CD4-positive, alpha-beta memory T cell (primary cell): ENCODE measurements around the gene USP3. TPM values are rescaled to one million over a fixed set of nuclear protein-coding genes. Genes with fewer than 3 reads are reported as not detected.

Experiments used
- CTCF ChIA-PET: fragments of 350-600 bp; sonication (Branson Sonifier 250); formaldehyde crosslinking; loops from one replicate; lab custom pipeline; 2021; ENCODE audit warnings: inconsistent platforms; ENCODE audit not compliant: partially characterized antibody; lab: Charles Lee
- POLR2A ChIA-PET: fragments of 350-600 bp; sonication (Branson Sonifier 250); formaldehyde crosslinking; loops from one replicate; lab custom pipeline; 2021; ENCODE audit not compliant: partially characterized antibody; lab: Charles Lee
- DNase-seq, 5 donors: peaks; one replicate each; pipeline versions ENCODE4 v3.0.0 to v3.0.0-alpha.2; 2020 to 2022; ENCODE audit warnings: mixed read lengths in 1 of 5
- H3K27ac ChIP-seq: one replicate; pipeline ENCODE4 v1.7.0; 2013; ENCODE audit warnings: low read depth, low read length
- H3K27me3 ChIP-seq: 2 replicates; pipeline ENCODE4 v1.7.0; 2013; ENCODE audit warnings: mild to moderate bottlenecking, low read length, moderate library complexity; ENCODE audit not compliant: insufficient read depth
- H3K36me3 ChIP-seq: 2 replicates; pipeline ENCODE4 v1.7.0; 2013; ENCODE audit warnings: mild to moderate bottlenecking, low read length, moderate library complexity; ENCODE audit not compliant: insufficient read depth
- H3K4me1 ChIP-seq: 2 replicates; pipeline ENCODE4 v1.7.0; 2013; ENCODE audit warnings: mild to moderate bottlenecking, low read length, moderate library complexity; ENCODE audit not compliant: insufficient read depth
- H3K4me3 ChIP-seq, 2 donors: one replicate each; pipeline ENCODE4 v1.7.0; 2013; ENCODE audit warnings: low read length in 2 of 2, mild to moderate bottlenecking in 1 of 2
- H3K9me3 ChIP-seq, 2 donors: one replicate each; pipeline ENCODE4 v1.7.0; 2013; ENCODE audit warnings: low read length in 2 of 2, control low read depth in 1 of 2; ENCODE audit not compliant: control insufficient read depth in 1 of 2
- H3K27ac Mint-ChIP-seq, 7 donors: one replicate each; pipeline ENCODE4 v1.8.0; 2020 to 2021; ENCODE audit warnings: mixed read lengths in 7 of 7, mild to moderate bottlenecking in 6 of 7, inconsistent platforms in 3 of 7, moderate library complexity in 3 of 7
- H3K27me3 Mint-ChIP-seq, 2 donors: one replicate each; pipeline ENCODE4 v1.8.0; 2020 to 2021; ENCODE audit warnings: mixed read lengths in 2 of 2
- H3K36me3 Mint-ChIP-seq, 2 donors: one replicate each; pipeline ENCODE4 v1.8.0; 2020 to 2021; ENCODE audit warnings: mixed read lengths in 2 of 2, inconsistent platforms in 1 of 2, mild to moderate bottlenecking in 1 of 2
- H3K4me1 Mint-ChIP-seq, 4 donors: one replicate each; pipeline ENCODE4 v1.8.0; 2020 to 2021; ENCODE audit warnings: mixed read lengths in 4 of 4, mild to moderate bottlenecking in 1 of 4
- H3K4me3 Mint-ChIP-seq, 8 donors: one replicate each; pipeline ENCODE4 v1.8.0; 2020 to 2021; ENCODE audit warnings: mixed read lengths in 8 of 8, mild to moderate bottlenecking in 7 of 8, moderate library complexity in 6 of 8, inconsistent platforms in 3 of 8
- H3K9me3 Mint-ChIP-seq, 8 donors: one replicate each; pipeline ENCODE4 v1.8.0; 2020 to 2021; ENCODE audit warnings: mixed read lengths in 8 of 8, mild to moderate bottlenecking in 5 of 8, inconsistent platforms in 3 of 8, moderate library complexity in 1 of 8
- intact Hi-C: fragments of 100-400 bp; cut with micrococcal nuclease; formaldehyde crosslinking; loops from one replicate; pipeline ENCODE4 v1.15.1; 2023
- polyA plus RNA-seq, 2 donors: library from polyadenylated mRNA; unstranded; fragments of 300-500 nt; fragmentation: Illumina TruSeq; gene quantifications; one replicate each; pipeline ENCODE4 v1.2.3, GENCODE V29; 2021
- total RNA-seq, 2 experiments: library from RNA; stranded (reverse); gene quantifications; one replicate each; pipeline ENCODE4 v1.2.3, GENCODE V29; 2021

The USP3 gene
- total and polyA plus RNA-seq, 4 experiments from 2014 or later, result 61.6 to 159 (median 112) TPM

GRCh38 chr15:63500265-63501250, 3.8 kb upstream of the USP3 start:
- H3K9me3 ChIP-seq, result no peaks in the 10 kb centered on the region
- POLR2A ChIA-PET, result interaction anchor here (1.0 to 8.8 kb wide), 3 partner anchors 13 to 100 kb away, joined by 3 to 906 read pairs (median 5); no protein-coding TSS in a partner anchor
- intact Hi-C loops, result no loop called here

GRCh38 chr15:63501256-63502089, 2.9 kb upstream of the USP3 start:
- DNase-seq, result peak in 1 of 5 donors; percentile 79
- Mint-ChIP-seq H3K4me1 (peaks cover 47 to 59% (median 52%) of the 10 kb centered on the region in 4 donors), H3K9me3 (no peaks in the 10 kb centered on the region), H3K4me3 (peak overlapping the region; percentile 37 to 94 (median 89)), H3K27ac (peak overlapping the region in 5 of 7 donors; percentile 99 to 100 (median 100)), H3K36me3 (peaks cover 0 to 19% of the 10 kb centered on the region in 2 donors), H3K27me3 (no peaks in the 10 kb centered on the region)
- ChIA-PET POLR2A (interaction anchor here (1.0 to 8.8 kb wide), 4 partner anchors 12 to 99 kb away, joined by 3 to 906 read pairs (median 4); no protein-coding TSS in a partner anchor), CTCF (interaction anchor here (1.3 to 8.7 kb wide), 3 partner anchors 12 to 34 kb away, joined by 3 to 224 read pairs (median 125); no protein-coding TSS in a partner anchor)
- no peaks in the 10 kb centered on the region for H3K27me3 ChIP-seq
- H3K27ac ChIP-seq, result peak overlapping the region; percentile 98
- intact Hi-C loops, result no loop called here
- H3K4me1 ChIP-seq, result peaks cover 81% of the 10 kb centered on the region
- no peaks in the 10 kb centered on the region for H3K9me3 ChIP-seq
- no peaks in the 10 kb centered on the region for H3K36me3 ChIP-seq
- peak overlapping the region; percentile 4 to 9 for H3K4me3 ChIP-seq

More at GRCh38 chr15:63500265-63501250, 3.8 kb upstream of the USP3 start:
- Mint-ChIP-seq H3K9me3 (no peaks in the 10 kb centered on the region), H3K36me3 (peaks cover 0 to 13% of the 10 kb centered on the region in 2 donors), H3K4me1 (peaks cover 47 to 67% (median 53%) of the 10 kb centered on the region in 4 donors), H3K27ac (peak overlapping the region in 5 of 7 donors; percentile 99 to 100 (median 100)), H3K27me3 (no peaks in the 10 kb centered on the region), H3K4me3 (peak overlapping the region in 7 of 8 donors; percentile 49 to 94 (median 91))
- Histone ChIP-seq H3K4me3 (peak overlapping the region; percentile 4 to 9), H3K4me1 (peaks cover 84% of the 10 kb centered on the region), H3K27me3 (no peaks in the 10 kb centered on the region), H3K27ac (peak overlapping the region; percentile 98), H3K36me3 (no peaks in the 10 kb centered on the region)
- CTCF ChIA-PET, result interaction anchor here (1.3 to 8.7 kb wide), 3 partner anchors 11 to 33 kb away, joined by 3 to 224 read pairs (median 125); no protein-coding TSS in a partner anchor
- DNase-seq, result peak in 1 of 5 donors; percentile 41

- intact Hi-C loops, result no loop called here
- DNase-seq, result no peak
Observed at GRCh38 chr15:63502137-63502766, 2.1 kb upstream of the USP3 start.

GRCh38 chr15:63502843-63503738, 1.3 kb upstream of the USP3 start:
- Mint-ChIP-seq H3K27me3 (no peaks in the 10 kb centered on the region), H3K4me3 (peak overlapping the region; percentile 87 to 94 (median 90))
- intact Hi-C loops, result loop anchor here (1.0 kb wide), 2 partner anchors 8 to 24 kb away; no protein-coding TSS in a partner anchor

More at GRCh38 chr15:63502137-63502766, 2.1 kb upstream of the USP3 start:
- peaks cover 0 to 23% of the 10 kb centered on the region in 2 donors for H3K36me3 Mint-ChIP-seq
- ChIA-PET POLR2A (interaction anchor here (1.2 to 8.8 kb wide), 4 partner anchors 11 to 107 kb away, joined by 4 to 906 read pairs (median 11); no protein-coding TSS in a partner anchor), CTCF (interaction anchor here (0.7 to 8.7 kb wide), 4 partner anchors 13 to 98 kb away, joined by 3 to 224 read pairs (median 64); no protein-coding TSS in a partner anchor)
- peak overlapping the region in 7 of 8 donors; percentile 87 to 94 (median 91) for H3K4me3 Mint-ChIP-seq
- peaks cover 81% of the 10 kb centered on the region for H3K4me1 ChIP-seq
- no peaks in the 10 kb centered on the region for H3K27me3 ChIP-seq
- H3K27ac Mint-ChIP-seq, result peak overlapping the region in 5 of 7 donors; percentile 99 to 100 (median 100)
- no peaks in the 10 kb centered on the region for H3K9me3 Mint-ChIP-seq
- H3K9me3 ChIP-seq, result no peaks in the 10 kb centered on the region
- H3K27ac ChIP-seq, result peak overlapping the region; percentile 98
- peaks cover 49 to 63% (median 56%) of the 10 kb centered on the region in 4 donors for H3K4me1 Mint-ChIP-seq
- no peaks in the 10 kb centered on the region for H3K27me3 Mint-ChIP-seq
- no peaks in the 10 kb centered on the region for H3K36me3 ChIP-seq
- H3K4me3 ChIP-seq, result no peak overlapping the region

GRCh38 chr15:63503739-63504246, 600 bp upstream of the USP3 start:
- H3K36me3 Mint-ChIP-seq, result peaks cover 0 to 23% of the 10 kb centered on the region in 2 donors
- H3K27me3 Mint-ChIP-seq, result no peaks in the 10 kb centered on the region
- H3K4me3 Mint-ChIP-seq, result peak overlapping the region; percentile 87 to 94 (median 90)
- H3K4me1 ChIP-seq, result peaks cover 81% of the 10 kb centered on the region
- ChIA-PET POLR2A (interaction anchor here (0.7 to 8.8 kb wide), 34 partner anchors 9 to 1391 kb away, joined by 3 to 906 read pairs (median 6); partner anchors contain the start of genes CIAO2A, FBXL22, RPS27L and SNX1), CTCF (interaction anchor here (0.8 to 8.7 kb wide), 7 partner anchors 7 to 39 kb away, joined by 4 to 224 read pairs (median 71); no protein-coding TSS in a partner anchor)
- peak overlapping the region in 5 of 7 donors; percentile 99 to 100 (median 100) for H3K27ac Mint-ChIP-seq
- no peaks in the 10 kb centered on the region for H3K36me3 ChIP-seq
- peak overlapping the region; percentile 63 to 83 for H3K4me3 ChIP-seq
- H3K9me3 Mint-ChIP-seq, result no peaks in the 10 kb centered on the region
- intact Hi-C loops, result loop anchor here (1.0 kb wide), 4 partner anchors 8 to 591 kb away; no protein-coding TSS in a partner anchor
- H3K27me3 ChIP-seq, result no peaks in the 10 kb centered on the region
- peak overlapping the region; percentile 98 for H3K27ac ChIP-seq
- peak; percentile 84 to 96 (median 91) for DNase-seq
- peaks cover 59 to 78% (median 67%) of the 10 kb centered on the region in 4 donors for H3K4me1 Mint-ChIP-seq
- H3K9me3 ChIP-seq, result no peaks in the 10 kb centered on the region

More at GRCh38 chr15:63502843-63503738, 1.3 kb upstream of the USP3 start:
- peaks cover 53 to 71% (median 61%) of the 10 kb centered on the region in 4 donors for H3K4me1 Mint-ChIP-seq
- DNase-seq, result peak; percentile 65 to 86 (median 71)
- no peaks in the 10 kb centered on the region for H3K36me3 ChIP-seq
- peak overlapping the region; percentile 63 to 83 for H3K4me3 ChIP-seq
- peaks cover 0 to 23% of the 10 kb centered on the region in 2 donors for H3K36me3 Mint-ChIP-seq
- no peaks in the 10 kb centered on the region for H3K27me3 ChIP-seq
- no peaks in the 10 kb centered on the region for H3K9me3 Mint-ChIP-seq
- peak overlapping the region in 5 of 7 donors; percentile 99 to 100 (median 100) for H3K27ac Mint-ChIP-seq
- peaks cover 81% of the 10 kb centered on the region for H3K4me1 ChIP-seq
- H3K9me3 ChIP-seq, result no peaks in the 10 kb centered on the region
- peak overlapping the region; percentile 98 for H3K27ac ChIP-seq
- ChIA-PET POLR2A (interaction anchor here (0.7 to 8.8 kb wide), 28 partner anchors 10 to 592 kb away, joined by 3 to 906 read pairs (median 6); partner anchors contain the start of genes CIAO2A, FBXL22, RPS27L and SNX1), CTCF (interaction anchor here (0.7 to 8.7 kb wide), 7 partner anchors 6 to 97 kb away, joined by 3 to 224 read pairs (median 71); no protein-coding TSS in a partner anchor)
